Astrocyte (in vitro differentiated cells and primary cell): ENCODE measurements around the gene COL18A1. TPM values are rescaled to one million over a fixed set of nuclear protein-coding genes. Genes with fewer than 3 reads are reported as not detected.

ENCODE experiments used
- DNase-seq: peaks from one replicate; pipeline ENCODE4 v3.0.0-alpha.2; 2010; ENCODE audit warnings: low read depth
- FAIRE-seq: peaks from 2 replicates; lab custom pipeline; 2011; peaks lifted over from hg19 to GRCh38; lab: Jason Lieb, UNC
- H2AFZ ChIP-seq: 2 replicates; pipeline ENCODE4 v1.6.0; 2012; ENCODE audit warnings: low read depth, low read length, inconsistent platforms
- H3K27ac ChIP-seq: 2 replicates; pipeline ENCODE4 v1.5.1; 2011; ENCODE audit warnings: low read depth, low read length, inconsistent platforms
- H3K27me3 ChIP-seq: 2 replicates; pipeline ENCODE4 v1.6.0; 2011; ENCODE audit warnings: low read length, inconsistent platforms; ENCODE audit not compliant: insufficient read depth
- H3K36me3 ChIP-seq: 2 replicates; pipeline ENCODE4 v1.5.1; 2011; ENCODE audit warnings: low read length, inconsistent platforms; ENCODE audit not compliant: insufficient read depth
- H3K4me1 ChIP-seq: 2 replicates; pipeline ENCODE4 v1.5.1; 2011; ENCODE audit warnings: low read length, inconsistent platforms; ENCODE audit not compliant: insufficient read depth
- H3K4me2 ChIP-seq: 2 replicates; pipeline ENCODE4 v1.6.0; 2012; ENCODE audit warnings: low read length, inconsistent platforms
- H3K4me3 ChIP-seq: 2 replicates; pipeline ENCODE4 v1.5.1; 2011; ENCODE audit warnings: low read depth, mild to moderate bottlenecking, low read length, inconsistent platforms; ENCODE audit not compliant: insufficient read depth
- H3K79me2 ChIP-seq: 2 replicates; pipeline ENCODE4 v1.6.0; 2012; ENCODE audit warnings: mild to moderate bottlenecking, low read length, inconsistent platforms; ENCODE audit not compliant: insufficient read depth
- H3K9ac ChIP-seq: 2 replicates; pipeline ENCODE4 v1.6.0; 2012; ENCODE audit warnings: mild to moderate bottlenecking, low read length, inconsistent platforms
- H3K9me3 ChIP-seq: 2 replicates; pipeline ENCODE4 v1.5.1; 2012; ENCODE audit warnings: low read depth, mild to moderate bottlenecking, low read length, inconsistent platforms; ENCODE audit not compliant: insufficient read depth
- H4K20me1 ChIP-seq: 2 replicates; pipeline ENCODE4 v1.6.0; 2012; ENCODE audit warnings: low read length, inconsistent platforms; ENCODE audit not compliant: insufficient read depth
- H3K27ac Mint-ChIP-seq: one replicate; pipeline ENCODE4 v1.8.0; 2021; ENCODE audit warnings: mild to moderate bottlenecking, mixed read lengths; ENCODE audit not compliant: unreplicated experiment
- H3K27me3 Mint-ChIP-seq: one replicate; pipeline ENCODE4 v1.8.0; 2021; ENCODE audit warnings: low read depth, mixed read lengths; ENCODE audit not compliant: unreplicated experiment
- H3K36me3 Mint-ChIP-seq: one replicate; pipeline ENCODE4 v1.8.0; 2021; ENCODE audit warnings: low read depth, mixed read lengths; ENCODE audit not compliant: unreplicated experiment
- H3K4me1 Mint-ChIP-seq: one replicate; pipeline ENCODE4 v1.8.0; 2021; ENCODE audit warnings: low read depth, mixed read lengths; ENCODE audit not compliant: unreplicated experiment
- H3K4me3 Mint-ChIP-seq: one replicate; pipeline ENCODE4 v1.8.0; 2021; ENCODE audit warnings: mild to moderate bottlenecking, moderate library complexity, mixed read lengths; ENCODE audit not compliant: unreplicated experiment
- H3K9me3 Mint-ChIP-seq: one replicate; pipeline ENCODE4 v1.8.0; 2021; ENCODE audit warnings: mild to moderate bottlenecking, mixed read lengths; ENCODE audit not compliant: unreplicated experiment
- EZH2 ChIP-seq: IDR thresholded peaks from 2 replicates; pipeline ENCODE4 v1.6.1; 2012; ENCODE audit warnings: mild to moderate bottlenecking, low read length, inconsistent platforms; ENCODE audit not compliant: insufficient read depth
- total RNA-seq: library from RNA; stranded (reverse); gene quantifications from 2 replicates; pipeline ENCODE4 v1.2.1, GENCODE V29; 2021
- TF ChIP-seq, protein P1 (sequence below): IDR thresholded peaks from 2 replicates; pipeline ENCODE4 v1.5.1; 2011; ENCODE audit warnings: low read depth, mild to moderate bottlenecking, inconsistent platforms, low read length, moderate library complexity; ENCODE audit not compliant: insufficient read depth

COL18A1 gene
- total RNA-seq, 1 donor from 2014 or later = 616 TPM

GRCh38 chr21:45484318-45484717 lies 79.4 kb downstream of the COL18A1 start:
- peaks cover 2% of the 10 kb centered on the region for H4K20me1 ChIP-seq
- H3K4me1 Mint-ChIP-seq = peaks cover 3% of the 10 kb centered on the region
- H3K27ac Mint-ChIP-seq = no peak overlapping the region
- H3K36me3 Mint-ChIP-seq = peaks cover 6% of the 10 kb centered on the region
- H3K27me3 ChIP-seq = no peaks in the 10 kb centered on the region
- H3K9ac ChIP-seq = no peak overlapping the region
- H3K27me3 Mint-ChIP-seq = no peaks in the 10 kb centered on the region
- H3K27ac ChIP-seq = no peak overlapping the region
- H3K4me2 ChIP-seq = no peak overlapping the region
- no peaks in the 10 kb centered on the region for H3K9me3 Mint-ChIP-seq
- H3K79me2 ChIP-seq = no peaks in the 10 kb centered on the region
- no peaks in the 10 kb centered on the region for H3K4me1 ChIP-seq
- H2AFZ ChIP-seq = no peak overlapping the region
- H3K4me3 ChIP-seq = no peak overlapping the region
- DNase-seq (no peak), FAIRE-seq (no peak)
- H3K9me3 ChIP-seq = peaks cover under 1% of the 10 kb centered on the region
- TF ChIP-seq EZH2 = no peak
- TF ChIP-seq, protein P1, sequence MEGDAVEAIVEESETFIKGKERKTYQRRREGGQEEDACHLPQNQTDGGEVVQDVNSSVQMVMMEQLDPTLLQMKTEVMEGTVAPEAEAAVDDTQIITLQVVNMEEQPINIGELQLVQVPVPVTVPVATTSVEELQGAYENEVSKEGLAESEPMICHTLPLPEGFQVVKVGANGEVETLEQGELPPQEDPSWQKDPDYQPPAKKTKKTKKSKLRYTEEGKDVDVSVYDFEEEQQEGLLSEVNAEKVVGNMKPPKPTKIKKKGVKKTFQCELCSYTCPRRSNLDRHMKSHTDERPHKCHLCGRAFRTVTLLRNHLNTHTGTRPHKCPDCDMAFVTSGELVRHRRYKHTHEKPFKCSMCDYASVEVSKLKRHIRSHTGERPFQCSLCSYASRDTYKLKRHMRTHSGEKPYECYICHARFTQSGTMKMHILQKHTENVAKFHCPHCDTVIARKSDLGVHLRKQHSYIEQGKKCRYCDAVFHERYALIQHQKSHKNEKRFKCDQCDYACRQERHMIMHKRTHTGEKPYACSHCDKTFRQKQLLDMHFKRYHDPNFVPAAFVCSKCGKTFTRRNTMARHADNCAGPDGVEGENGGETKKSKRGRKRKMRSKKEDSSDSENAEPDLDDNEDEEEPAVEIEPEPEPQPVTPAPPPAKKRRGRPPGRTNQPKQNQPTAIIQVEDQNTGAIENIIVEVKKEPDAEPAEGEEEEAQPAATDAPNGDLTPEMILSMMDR = no peak
- H3K4me3 Mint-ChIP-seq = no peak overlapping the region
- peaks cover 1% of the 10 kb centered on the region for H3K36me3 ChIP-seq

GRCh38 chr21:45485686-45486442 lies 80.9 kb downstream of the COL18A1 start:
- peaks cover 3% of the 10 kb centered on the region for H3K36me3 Mint-ChIP-seq
- no peaks in the 10 kb centered on the region for H3K36me3 ChIP-seq

More at GRCh38 chr21:45485686-45486442, 80.9 kb downstream of the COL18A1 start:
- Histone ChIP-seq H3K9ac (no peak overlapping the region), H3K27ac (no peak overlapping the region), H4K20me1 (no peaks in the 10 kb centered on the region), H3K4me2 (no peak overlapping the region), H3K27me3 (no peaks in the 10 kb centered on the region), H3K4me3 (no peak overlapping the region), H3K79me2 (no peaks in the 10 kb centered on the region), H2AFZ (no peak overlapping the region), H3K4me1 (no peaks in the 10 kb centered on the region), H3K9me3 (no peaks in the 10 kb centered on the region)
- no peaks in the 10 kb centered on the region for H3K9me3 Mint-ChIP-seq
- H3K4me3 Mint-ChIP-seq = no peak overlapping the region
- no peak for FAIRE-seq
- peaks cover 3% of the 10 kb centered on the region for H3K4me1 Mint-ChIP-seq
- DNase-seq = no peak
- peak overlapping the region; percentile 66 for H3K27ac Mint-ChIP-seq
- no peak for TF ChIP-seq EZH2
- TF ChIP-seq, protein P1 = no peak
- H3K27me3 Mint-ChIP-seq = no peaks in the 10 kb centered on the region
